Common myeloid progenitor, CD34-positive (primary cell): ENCODE data around the gene MAN1A2.

Experiments
- CTCF ChIA-PET: fragments of 350-600 bp; sonication (Branson Sonifier 250); formaldehyde crosslinking; loops from one replicate; lab custom pipeline; 2021; ENCODE audit warnings: antibody characterized with exemption; lab: Charles Lee
- POLR2A ChIA-PET: fragments of 350-600 bp; sonication (Branson Sonifier 250); formaldehyde crosslinking; loops from one replicate; lab custom pipeline; 2021; ENCODE audit warnings: antibody characterized with exemption; lab: Charles Lee
- DNase-seq, 3 donors: peaks; one replicate each; pipeline versions ENCODE4 v3.0.0 to v3.0.0-alpha.2; 2013
- H3K27ac ChIP-seq, 2 experiments: 1 replicate in 1 of 2; 2 replicates in 1 of 2; pipeline ENCODE4 v1.7.0; 2013; ENCODE audit warnings: inconsistent platforms in 2 of 2, low read length in 2 of 2, mild to moderate bottlenecking in 2 of 2, low read depth in 1 of 2, moderate library complexity in 1 of 2; ENCODE audit not compliant: severe bottlenecking in 2 of 2, insufficient read depth in 1 of 2, poor library complexity in 1 of 2
- H3K27me3 ChIP-seq, 5 experiments: replicated peaks in 2 of 5; 1 replicate in 3 of 5; 2 replicates in 2 of 5; pipeline versions ENCODE4 v1.6.1 to v1.7.0; 2013; ENCODE audit warnings: low read length in 4 of 5, mild to moderate bottlenecking in 2 of 5, moderate library complexity in 2 of 5, inconsistent platforms in 1 of 5; ENCODE audit not compliant: insufficient read depth in 5 of 5, control insufficient read depth in 4 of 5
- H3K36me3 ChIP-seq, 4 experiments: 1 replicate in 2 of 4; 2 replicates in 2 of 4; pipeline versions ENCODE4 v1.6.1 to v1.7.0; 2013; ENCODE audit warnings: low read length in 3 of 4, control low read depth in 1 of 4, mild to moderate bottlenecking in 1 of 4; ENCODE audit not compliant: control insufficient read depth in 4 of 4, insufficient read depth in 4 of 4
- H3K4me1 ChIP-seq, 4 experiments: 1 replicate in 3 of 4; 2 replicates in 1 of 4; pipeline versions ENCODE4 v1.6.1 to v1.7.1; 2013; ENCODE audit warnings: low read length in 3 of 4, mild to moderate bottlenecking in 3 of 4, control low read depth in 1 of 4, inconsistent platforms in 1 of 4, moderate library complexity in 1 of 4; ENCODE audit not compliant: control insufficient read depth in 4 of 4, insufficient read depth in 4 of 4; ENCODE audit errors: control extremely low read depth in 1 of 4
- H3K4me3 ChIP-seq, 7 experiments: 1 replicate in 4 of 7; 2 replicates in 3 of 7; pipeline versions ENCODE4 v1.5.1 to v1.7.0; 2013; ENCODE audit warnings: mild to moderate bottlenecking in 7 of 7, low read length in 6 of 7, moderate library complexity in 6 of 7, inconsistent platforms in 2 of 7, low read depth in 2 of 7, control low read depth in 1 of 7; ENCODE audit not compliant: insufficient read depth in 4 of 7, control insufficient read depth in 1 of 7; ENCODE audit errors: extremely low read depth in 1 of 7
- H3K9me3 ChIP-seq, 5 experiments: 1 replicate in 4 of 5; 2 replicates in 1 of 5; pipeline versions ENCODE4 v1.6.1 to v1.7.1; 2013; ENCODE audit warnings: low read length in 4 of 5, mild to moderate bottlenecking in 2 of 5, inconsistent platforms in 1 of 5, low read depth in 1 of 5, moderate library complexity in 1 of 5; ENCODE audit not compliant: control insufficient read depth in 4 of 5, insufficient read depth in 2 of 5; ENCODE audit errors: control extremely low read depth in 1 of 5
- WGBS: methylation state at CpG from one replicate; pipeline ENCODE4 v1.1.5; 2013; ENCODE audit not compliant: insufficient coverage; 5-methylcytosine and 5-hydroxymethylcytosine counted together

Gene MAN1A2

GRCh38 chr1:117534995-117535467 is 167.8 kb downstream of the MAN1A2 start:
- H3K9me3 ChIP-seq, result no peaks in the 10 kb centered on the region
- no peaks in the 10 kb centered on the region for H3K4me1 ChIP-seq
- peak; percentile 65 to 79 (median 77) for DNase-seq
- H3K36me3 ChIP-seq, result no peaks in the 10 kb centered on the region
- H3K4me3 ChIP-seq, result peak overlapping the region in 1 of 7 experiments; percentile 27
- ChIA-PET CTCF (interaction anchor here (0.7 to 6.1 kb wide), 47 partner anchors 8 to 468 kb away, joined by 3 to 95 read pairs (median 4); no protein-coding TSS in a partner anchor), POLR2A (interaction anchor here (0.6 kb wide), 1 partner anchor 220 kb away, joined by 4 read pairs; no protein-coding TSS in a partner anchor)
- H3K27me3 ChIP-seq, result peaks cover 0 to 3% (median 0%) of the 10 kb centered on the region in 5 experiments
- WGBS, result 14% methylated on average over 4 of the region's 6 CpGs
- no peak overlapping the region for H3K27ac ChIP-seq

- ChIA-PET CTCF (interaction anchor here (0.6 to 6.1 kb wide), 28 partner anchors 7 to 1644 kb away, joined by 3 to 95 read pairs (median 4); no protein-coding TSS in a partner anchor), POLR2A (interaction anchor here (0.5 kb wide), 1 partner anchor 72 kb away, joined by 3 read pairs; no protein-coding TSS in a partner anchor)
- H3K4me1 ChIP-seq, result no peaks in the 10 kb centered on the region
- H3K9me3 ChIP-seq, result no peaks in the 10 kb centered on the region
- no peak overlapping the region for H3K4me3 ChIP-seq
- WGBS, result 88% methylated on average over 6 of the region's 6 CpGs
- H3K36me3 ChIP-seq, result no peaks in the 10 kb centered on the region
- DNase-seq, result no peak
- H3K27me3 ChIP-seq, result peaks cover 0 to 3% (median 0%) of the 10 kb centered on the region in 5 experiments
- no peak overlapping the region for H3K27ac ChIP-seq
Measured at GRCh38 chr1:117535821-117536220, 168.6 kb downstream of the MAN1A2 start.

- H3K4me1 ChIP-seq, result no peaks in the 10 kb centered on the region
- no peak overlapping the region for H3K4me3 ChIP-seq
- ChIA-PET CTCF (interaction anchor here (1.5 to 6.1 kb wide), 3 partner anchors 18 to 217 kb away, joined by 3 to 95 read pairs (median 58); no protein-coding TSS in a partner anchor), POLR2A (interaction anchor here (0.6 kb wide), 1 partner anchor 1017 kb away, joined by 5 read pairs; no protein-coding TSS in a partner anchor)
- peaks cover 0 to 3% (median 0%) of the 10 kb centered on the region in 5 experiments for H3K27me3 ChIP-seq
- H3K27ac ChIP-seq, result no peak overlapping the region
- no peaks in the 10 kb centered on the region for H3K9me3 ChIP-seq
- no peaks in the 10 kb centered on the region for H3K36me3 ChIP-seq
- DNase-seq, result peak in 1 of 3 donors; percentile 0
- 72% methylated on average over 9 of the region's 10 CpGs for WGBS
Measured at GRCh38 chr1:117537291-117537920, 170.2 kb downstream of the MAN1A2 start.

GRCh38 chr1:117540532-117540931 is 173.3 kb downstream of the MAN1A2 start:
- POLR2A ChIA-PET, result no interaction called here
- 100% methylated on average over 6 of the region's 6 CpGs for WGBS
- Histone ChIP-seq H3K9me3 (no peaks in the 10 kb centered on the region), H3K4me3 (no peak overlapping the region), H3K36me3 (no peaks in the 10 kb centered on the region), H3K4me1 (no peaks in the 10 kb centered on the region), H3K27me3 (peaks cover 0 to 3% (median 0%) of the 10 kb centered on the region in 5 experiments), H3K27ac (no peak overlapping the region)
- CTCF ChIA-PET, result interaction anchor here (1.0 to 2.2 kb wide), 6 partner anchors 9 to 217 kb away, joined by 3 to 8 read pairs (median 4); no protein-coding TSS in a partner anchor
- DNase-seq, result no peak

GRCh38 chr1:117541003-117541402 is 173.8 kb downstream of the MAN1A2 start:
- CTCF ChIA-PET, result interaction anchor here (1.0 to 2.2 kb wide), 6 partner anchors 15 to 217 kb away, joined by 3 to 8 read pairs (median 5); no protein-coding TSS in a partner anchor
- no peak for DNase-seq
- H3K4me1 ChIP-seq, result no peaks in the 10 kb centered on the region
- no peak overlapping the region for H3K27ac ChIP-seq
- no peaks in the 10 kb centered on the region for H3K9me3 ChIP-seq
- H3K36me3 ChIP-seq, result no peaks in the 10 kb centered on the region
- H3K27me3 ChIP-seq, result peaks cover 0 to 3% (median 0%) of the 10 kb centered on the region in 5 experiments
- H3K4me3 ChIP-seq, result no peak overlapping the region
- 87% methylated on average over 5 of the region's 5 CpGs for WGBS
- POLR2A ChIA-PET, result interaction anchor here (0.6 kb wide), 1 partner anchor 22 kb away, joined by 4 read pairs; no protein-coding TSS in a partner anchor

- no peak overlapping the region for H3K27ac ChIP-seq
- H3K27me3 ChIP-seq, result no peaks in the 10 kb centered on the region
- H3K4me3 ChIP-seq, result no peak overlapping the region
- H3K4me1 ChIP-seq, result no peaks in the 10 kb centered on the region
- ChIA-PET POLR2A (interaction anchor here (0.6 to 0.7 kb wide), 2 partner anchors 18 to 21 kb away, joined by 4 to 10 read pairs; no protein-coding TSS in a partner anchor), CTCF (interaction anchor here (1.0 to 2.2 kb wide), 7 partner anchors 8 to 216 kb away, joined by 3 to 10 read pairs (median 5); no protein-coding TSS in a partner anchor)
- 94% methylated on average over 4 of the region's 5 CpGs for WGBS
- DNase-seq, result no peak
- no peaks in the 10 kb centered on the region for H3K9me3 ChIP-seq
- no peaks in the 10 kb centered on the region for H3K36me3 ChIP-seq
Measured at GRCh38 chr1:117541585-117541984, 174.3 kb downstream of the MAN1A2 start.
